ENCODE measurements around the gene CTCFL.
"Not testable (repeated sequence)": the region's sequence is repeated elsewhere in the genome, so short reads cannot be mapped to it uniquely, and the experiment has no call there.

Gene CTCFL

GRCh38 chr20:57514273-57514751 lies 10.6 kb downstream of the CTCFL start:
- peak; percentile 70 for DNase-seq (ENCODE audit: low read depth)
- peak; percentile 78 for TF ChIP-seq CTCF (IDR thresholded peaks at IDR 0.05; ENCODE audit: insufficient read depth, low read depth, low read length, missing control alignments)
- H3K4me3 ChIP-seq (ENCODE audit: low read length): no peak overlapping the region

GRCh38 chr20:57513199-57513598 lies 11.7 kb downstream of the CTCFL start:
- TF ChIP-seq CTCF (IDR thresholded peaks at IDR 0.05; ENCODE audit: insufficient read depth, low read depth, low read length, missing control alignments): no peak
- peak; percentile 17 for DNase-seq (ENCODE audit: low read depth)
- no peak overlapping the region for H3K4me3 ChIP-seq (ENCODE audit: low read length)

- no peak for TF ChIP-seq CTCF (IDR thresholded peaks at IDR 0.05; ENCODE audit: insufficient read depth, low read depth, low read length, missing control alignments)
Measured at GRCh38 chr20:57512432-57512831, 12.5 kb downstream of the CTCFL start.

GRCh38 chr20:57511709-57512108 lies 13.2 kb downstream of the CTCFL start:
- H3K4me3 ChIP-seq (ENCODE audit: low read length); DNase-seq (ENCODE audit: low read depth): not testable (repeated sequence)

More at GRCh38 chr20:57512432-57512831, 12.5 kb downstream of the CTCFL start:
- no peak overlapping the region for H3K4me3 ChIP-seq (ENCODE audit: low read length)
- DNase-seq (ENCODE audit: low read depth): no peak

- peak; percentile 67 for TF ChIP-seq CTCF (IDR thresholded peaks at IDR 0.05; ENCODE audit: insufficient read depth, low read depth, low read length, missing control alignments)
- no peak overlapping the region for H3K4me3 ChIP-seq (ENCODE audit: low read length)
- peak; percentile 35 for DNase-seq (ENCODE audit: low read depth)
Measured at GRCh38 chr20:57509665-57510237, 15.2 kb downstream of the CTCFL start.

- no peak overlapping the region for H3K4me3 ChIP-seq (ENCODE audit: low read length)
- no peak for TF ChIP-seq CTCF (IDR thresholded peaks at IDR 0.05; ENCODE audit: insufficient read depth, low read depth, low read length, missing control alignments)
- DNase-seq (ENCODE audit: low read depth): no peak
Measured at GRCh38 chr20:57508831-57509230, 16.1 kb downstream of the CTCFL start.

- no peak for DNase-seq (ENCODE audit: low read depth)
- no peak for TF ChIP-seq CTCF (IDR thresholded peaks at IDR 0.05; ENCODE audit: insufficient read depth, low read depth, low read length, missing control alignments)
- H3K4me3 ChIP-seq (ENCODE audit: low read length): no peak overlapping the region
Measured at GRCh38 chr20:57508381-57508780, 16.6 kb downstream of the CTCFL start.
